HCT116 (cell line): ENCODE results near the gene SRRM2. TPM values are rescaled to one million over a fixed set of nuclear protein-coding genes. Genes with fewer than 3 reads are reported as not detected.

ENCODE experiments used
- ATAC-seq: fragments of 200-7000 bp; cut with Tn5 transposase; 2 replicates; pipeline ENCODE4 v1.9.1; 2020; ENCODE audit warnings: mild to moderate bottlenecking, moderate library complexity
- BruUV-seq: library from RNA; stranded (reverse); fragments of 400-500 nt; replicated peaks from 2 replicates; lab custom pipeline; 2021; lab: Mats Ljungman, UMichigan
- CTCF ChIA-PET: fragments of 300-600 bp; sonication (Branson Sonifier 250); formaldehyde crosslinking; loops from one replicate; lab custom pipeline; 2021; ENCODE audit warnings: antibody characterized with exemption; lab: Charles Lee
- POLR2A ChIA-PET: fragments of 300-600, 350-600 bp; sonication (Branson Sonifier 250); formaldehyde crosslinking; loops from one replicate; lab custom pipeline; 2021; ENCODE audit warnings: antibody characterized with exemption; lab: Charles Lee
- RAD21 ChIA-PET, 2 experiments: fragments of 300-600 bp; sonication (Branson Sonifier 250); formaldehyde crosslinking; loops; one replicate each; lab custom pipeline; 2023; ENCODE audit warnings: low total read pairs in 2 of 2; ENCODE audit not compliant: uncharacterized antibody in 2 of 2, unreplicated experiment in 2 of 2, low non-redundant PET in 1 of 2; lab: Charles Lee
- DNase-seq: peaks from one replicate; pipeline ENCODE4 v3.0.0-alpha.2; 2010; ENCODE audit warnings: low read depth, low spot score
- H2AFZ ChIP-seq: fragments of 200-600 bp; shearing (Covaris generic), sonication (generic); 2 replicates; pipeline ENCODE4 v1.6.1; 2017; ENCODE audit warnings: low read depth, mixed run types, mixed read lengths, antibody characterized with exemption, low read length; ENCODE audit not compliant: poor library complexity, severe bottlenecking
- H3K27ac ChIP-seq: 2 replicates; pipeline ENCODE4 v1.5.1; 2012; ENCODE audit warnings: low read depth, low read length
- H3K27me3 ChIP-seq: fragments of 200-600 bp; sonication (generic); 2 replicates; pipeline ENCODE4 v1.6.1; 2016; ENCODE audit warnings: mixed run types, low read length, mixed read lengths; ENCODE audit not compliant: insufficient read depth
- H3K36me3 ChIP-seq, 2 experiments: fragments of 200-500 bp in 1 of 2; fragments of 200-600 bp in 1 of 2; sonication (Bioruptor generic) in 1 of 2; sonication (generic) in 1 of 2; 2 replicates each; pipeline versions ENCODE4 v1.5.1 to v1.6.1; 2014 to 2016; ENCODE audit warnings: low read length in 2 of 2, inconsistent platforms in 1 of 2, mixed read lengths in 1 of 2, mixed run types in 1 of 2; ENCODE audit not compliant: insufficient read depth in 2 of 2, control insufficient read depth in 1 of 2
- H3K4me1 ChIP-seq, 2 experiments: fragments of 200-600 bp in 1 of 2; sonication (generic) in 1 of 2; 2 replicates each; pipeline versions ENCODE4 v1.5.1 to v1.6.1; 2012 to 2017; ENCODE audit warnings: low read length in 2 of 2, inconsistent platforms in 1 of 2, mild to moderate bottlenecking in 1 of 2, mixed read lengths in 1 of 2, mixed run types in 1 of 2, moderate library complexity in 1 of 2; ENCODE audit not compliant: insufficient read depth in 2 of 2, control insufficient read depth in 1 of 2
- H3K4me2 ChIP-seq: fragments of 200-600 bp; sonication (generic); 2 replicates; pipeline ENCODE4 v1.6.1; 2017; ENCODE audit warnings: mixed run types, low read length, mixed read lengths
- H3K4me3 ChIP-seq, 2 experiments: fragments of 200-600 bp in 1 of 2; sonication (generic) in 1 of 2; replicated peaks in 1 of 2; 2 replicates each; pipeline ENCODE4 v1.5.1; 2011 to 2016; ENCODE audit warnings: low read length in 2 of 2, control low read depth in 1 of 2, low read depth in 1 of 2, mild to moderate bottlenecking in 1 of 2, mixed read lengths in 1 of 2, mixed run types in 1 of 2
- H3K79me2 ChIP-seq: fragments of 200-600 bp; sonication (generic); 2 replicates; pipeline ENCODE4 v1.6.1; 2017; ENCODE audit warnings: mild to moderate bottlenecking, mixed run types, low read length, moderate library complexity, mixed read lengths; ENCODE audit not compliant: insufficient read depth
- H3K9ac ChIP-seq: fragments of 200-600 bp; sonication (generic); 2 replicates; pipeline ENCODE4 v1.6.1; 2016; ENCODE audit warnings: low read length, mixed read lengths
- H3K9me2 ChIP-seq: fragments of 200-600 bp; sonication (generic), shearing (Covaris generic); 2 replicates; pipeline ENCODE4 v1.6.1; 2017; ENCODE audit warnings: mixed run types, mild to moderate bottlenecking, moderate library complexity; ENCODE audit not compliant: insufficient read depth
- H3K9me3 ChIP-seq, 2 experiments: fragments of 200-500 bp in 1 of 2; fragments of 200-600 bp in 1 of 2; sonication (Bioruptor generic) in 1 of 2; sonication (generic) in 1 of 2; 2 replicates each; pipeline ENCODE4 v1.6.1; 2014 to 2017; ENCODE audit warnings: low read length in 2 of 2, mixed read lengths in 2 of 2, inconsistent platforms in 1 of 2, low read depth in 1 of 2, mild to moderate bottlenecking in 1 of 2, mixed run types in 1 of 2, moderate library complexity in 1 of 2; ENCODE audit not compliant: control insufficient read depth in 1 of 2, insufficient read depth in 1 of 2
- H4K20me1 ChIP-seq: fragments of 200-600 bp; sonication (generic), shearing (Covaris generic); 2 replicates; pipeline ENCODE4 v1.6.1; 2017; ENCODE audit warnings: mixed run types, mild to moderate bottlenecking, moderate library complexity; ENCODE audit not compliant: insufficient read depth
- CBX3 ChIP-seq: IDR thresholded peaks from 2 replicates; pipeline ENCODE4 v1.6.1; 2012; ENCODE audit warnings: low read depth
- CEBPB ChIP-seq: IDR thresholded peaks from 2 replicates; pipeline ENCODE4 v1.6.1; 2012; ENCODE audit warnings: low read depth
- EGR1 ChIP-seq: IDR thresholded peaks from 2 replicates; pipeline ENCODE4 v1.6.1; 2012; ENCODE audit warnings: low read depth
- ELF1 ChIP-seq: IDR thresholded peaks from 2 replicates; pipeline ENCODE4 v1.6.1; 2012; ENCODE audit warnings: low read depth, borderline replicate concordance
- EZH2 ChIP-seq: fragments of 200-600 bp; sonication (generic); IDR thresholded peaks from 2 replicates; pipeline ENCODE4 v1.6.1; 2017; ENCODE audit warnings: antibody characterized with exemption, mixed run types
- EZH2phosphoT487 ChIP-seq: fragments of 200-600 bp; IDR thresholded peaks from 2 replicates; pipeline ENCODE4 v1.6.1; 2018; ENCODE audit warnings: antibody characterized with exemption, borderline replicate concordance
- JUND ChIP-seq: IDR thresholded peaks from 2 replicates; pipeline ENCODE4 v1.6.1; 2012
- POLR2A ChIP-seq: IDR thresholded peaks from 2 replicates; pipeline ENCODE4 v1.7.0; 2011; ENCODE audit warnings: borderline replicate concordance; ENCODE audit not compliant: insufficient read depth, insufficient read length; ENCODE audit errors: extremely low read depth
- POLR2AphosphoS5 ChIP-seq: IDR thresholded peaks from 2 replicates; pipeline ENCODE4 v1.6.1; 2011; ENCODE audit warnings: mild to moderate bottlenecking, low read depth, low read length, moderate library complexity
- RAD21 ChIP-seq: IDR thresholded peaks from 2 replicates; pipeline ENCODE4 v1.6.1; 2012; ENCODE audit warnings: low read depth, mild to moderate bottlenecking
- SIN3A ChIP-seq: IDR thresholded peaks from 2 replicates; pipeline ENCODE4 v1.6.1; 2012; ENCODE audit warnings: low read depth
- SP1 ChIP-seq: IDR thresholded peaks from 2 replicates; pipeline ENCODE4 v1.6.1; 2012; ENCODE audit warnings: low read depth
- SRF ChIP-seq: IDR thresholded peaks from 2 replicates; pipeline ENCODE4 v1.6.1; 2012; ENCODE audit warnings: low read depth
- TCF7L2 ChIP-seq: IDR thresholded peaks from 2 replicates; pipeline ENCODE4 v1.7.0; 2011; ENCODE audit warnings: borderline replicate concordance, inconsistent platforms; ENCODE audit not compliant: insufficient read depth, insufficient read length; ENCODE audit errors: extremely low read depth
- YY1 ChIP-seq: IDR thresholded peaks from 2 replicates; pipeline ENCODE4 v1.6.1; 2011; ENCODE audit warnings: low read length, low read depth, moderate library complexity, mild to moderate bottlenecking; ENCODE audit not compliant: insufficient replicate concordance; ENCODE audit errors: extremely low read depth
- ZFX ChIP-seq: fragments of 450-650 bp; IDR thresholded peaks from 2 replicates; pipeline ENCODE4 v1.6.1; 2017
- intact Hi-C: fragments of 100-400 bp; cut with micrococcal nuclease; formaldehyde crosslinking; loops from 2 replicates; pipeline ENCODE4 v1.10.0; 2022
- total RNA-seq: library from RNA; stranded (reverse); gene quantifications from one replicate; pipeline ENCODE4 v1.2.1, GENCODE V29; 2021; ENCODE audit not compliant: unreplicated experiment
- TF ChIP-seq, protein P1 (sequence below): IDR thresholded peaks from 2 replicates; pipeline ENCODE4 v1.6.1; 2012
- TF ChIP-seq, protein P2 (sequence below): IDR thresholded peaks from 2 replicates; pipeline ENCODE4 v1.6.1; 2011; ENCODE audit warnings: mild to moderate bottlenecking, low read length, moderate library complexity; ENCODE audit not compliant: insufficient replicate concordance; ENCODE audit errors: extremely low read depth
- TF ChIP-seq, protein P3 (sequence below): IDR thresholded peaks from 2 replicates; pipeline ENCODE4 v1.6.1; 2012

The SRRM2 gene
- total RNA-seq, 1 experiment from 2014 or later, result 541 TPM

- ATAC-seq, result no peak
- H3K4me2 ChIP-seq, result no peak overlapping the region
- H3K27me3 ChIP-seq, result no peaks in the 10 kb centered on the region
- H3K27ac ChIP-seq, result no peak overlapping the region
- H3K36me3 ChIP-seq, result no peaks in the 10 kb centered on the region
- POLR2A ChIA-PET, result no interaction called here
- intact Hi-C loops, result no loop called here
- RAD21 ChIA-PET, result no interaction called here
- BruUV-seq, result no TSS peak
- no peak overlapping the region for H3K9ac ChIP-seq
- no peaks in the 10 kb centered on the region for H3K79me2 ChIP-seq
- no peak for TF ChIP-seq SRF
- no peak for TF ChIP-seq POLR2A
- no peak for TF ChIP-seq EZH2
- TF ChIP-seq CBX3, result no peak
- no peak for TF ChIP-seq CEBPB
- no peak for TF ChIP-seq POLR2AphosphoS5
- no peak for TF ChIP-seq EGR1
- TF ChIP-seq TCF7L2, result no peak
- no peak for TF ChIP-seq JUND
- no peak for TF ChIP-seq SP1
- TF ChIP-seq, protein P1, sequence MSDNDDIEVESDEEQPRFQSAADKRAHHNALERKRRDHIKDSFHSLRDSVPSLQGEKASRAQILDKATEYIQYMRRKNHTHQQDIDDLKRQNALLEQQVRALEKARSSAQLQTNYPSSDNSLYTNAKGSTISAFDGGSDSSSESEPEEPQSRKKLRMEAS, result no peak
- TF ChIP-seq, protein P2, sequence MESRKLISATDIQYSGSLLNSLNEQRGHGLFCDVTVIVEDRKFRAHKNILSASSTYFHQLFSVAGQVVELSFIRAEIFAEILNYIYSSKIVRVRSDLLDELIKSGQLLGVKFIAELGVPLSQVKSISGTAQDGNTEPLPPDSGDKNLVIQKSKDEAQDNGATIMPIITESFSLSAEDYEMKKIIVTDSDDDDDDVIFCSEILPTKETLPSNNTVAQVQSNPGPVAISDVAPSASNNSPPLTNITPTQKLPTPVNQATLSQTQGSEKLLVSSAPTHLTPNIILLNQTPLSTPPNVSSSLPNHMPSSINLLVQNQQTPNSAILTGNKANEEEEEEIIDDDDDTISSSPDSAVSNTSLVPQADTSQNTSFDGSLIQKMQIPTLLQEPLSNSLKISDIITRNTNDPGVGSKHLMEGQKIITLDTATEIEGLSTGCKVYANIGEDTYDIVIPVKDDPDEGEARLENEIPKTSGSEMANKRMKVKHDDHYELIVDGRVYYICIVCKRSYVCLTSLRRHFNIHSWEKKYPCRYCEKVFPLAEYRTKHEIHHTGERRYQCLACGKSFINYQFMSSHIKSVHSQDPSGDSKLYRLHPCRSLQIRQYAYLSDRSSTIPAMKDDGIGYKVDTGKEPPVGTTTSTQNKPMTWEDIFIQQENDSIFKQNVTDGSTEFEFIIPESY, result no peak
- TF ChIP-seq RAD21, result no peak
- no peak for TF ChIP-seq ZFX
- TF ChIP-seq YY1, result no peak
- TF ChIP-seq ELF1, result no peak
- TF ChIP-seq EZH2phosphoT487, result no peak
- TF ChIP-seq SIN3A, result no peak
- TF ChIP-seq, protein P3, sequence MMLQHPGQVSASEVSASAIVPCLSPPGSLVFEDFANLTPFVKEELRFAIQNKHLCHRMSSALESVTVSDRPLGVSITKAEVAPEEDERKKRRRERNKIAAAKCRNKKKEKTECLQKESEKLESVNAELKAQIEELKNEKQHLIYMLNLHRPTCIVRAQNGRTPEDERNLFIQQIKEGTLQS, result no peak
- TF ChIP-seq, all 23 proteins: peak for 0
- Histone ChIP-seq H2AFZ (no peak overlapping the region), H3K9me2 (no peaks in the 10 kb centered on the region), H3K9me3 (no peaks in the 10 kb centered on the region), H4K20me1 (no peaks in the 10 kb centered on the region), H3K4me3 (no peak overlapping the region), H3K4me1 (peaks cover 3 to 7% of the 10 kb centered on the region in 2 experiments; a peak in 1 of 4 replicates)
- DNase-seq, result no peak
- CTCF ChIA-PET, result interaction anchor here (0.8 kb wide), 1 partner anchor 25 kb away, joined by 3 read pairs; no protein-coding TSS in a partner anchor
Observed at GRCh38 chr16:2814551-2815298, 62.3 kb downstream of the SRRM2 start.
